Measurements from ENCODE around the gene MFGE8. TPM values are rescaled to one million over a fixed set of nuclear protein-coding genes. Genes with fewer than 3 reads are reported as not detected.

MFGE8 gene
- total RNA-seq, 1 experiment from 2014 or later = 118 TPM

DNA sequence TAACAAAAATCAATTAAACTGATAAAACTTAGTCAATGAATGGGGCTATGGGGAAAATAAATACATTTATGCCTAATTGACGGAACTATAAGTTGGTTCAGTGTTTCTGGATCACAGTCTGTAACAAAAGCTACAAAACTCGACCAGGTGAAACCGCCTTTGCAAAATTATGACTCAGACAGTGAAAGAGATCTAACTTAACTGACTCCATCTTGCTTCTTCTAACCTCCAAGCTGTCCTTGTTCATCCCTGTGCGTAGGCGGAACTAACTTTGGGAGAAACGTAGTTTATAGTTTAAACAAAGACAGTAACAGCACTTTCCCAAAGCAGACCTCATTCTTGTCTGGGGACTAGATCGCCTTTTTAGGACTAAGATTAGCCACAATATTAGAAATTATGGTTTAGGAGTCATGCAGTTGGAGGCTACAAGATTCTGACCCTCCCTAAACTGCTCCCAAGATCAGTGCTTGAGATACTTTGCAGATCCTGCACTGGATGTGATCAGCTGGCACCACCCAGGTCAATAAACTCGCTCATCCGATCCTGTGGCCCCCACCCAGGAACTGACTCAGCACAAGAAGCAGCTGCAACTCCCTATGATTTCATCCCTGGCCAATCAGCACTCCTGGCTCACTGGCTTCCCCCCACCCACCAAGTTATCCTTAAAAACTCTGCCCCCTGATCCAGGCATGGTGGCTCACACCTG, 7.2 kb upstream of the MFGE8 start:
- BruUV-seq (replicated peaks) = TSS peak; percentile 71
- Histone ChIP-seq H3K4me1 (ENCODE audit: insufficient read depth, low read length, poor library complexity, severe bottlenecking) (peaks cover 11% of the 10 kb centered on the region), H3K27me3 (replicated peaks; ENCODE audit: insufficient read depth, low read depth, low read length, poor library complexity) (no peaks in the 10 kb centered on the region), H3K36me3 (ENCODE audit: insufficient read depth, low read length, poor library complexity, severe bottlenecking) (no peaks in the 10 kb centered on the region), H3K27ac (ENCODE audit: low read depth, low read length, poor library complexity, severe bottlenecking) (no peak overlapping the region), H3K9me3 (ENCODE audit: low read depth, low read length, poor library complexity, severe bottlenecking) (no peaks in the 10 kb centered on the region), H3K4me3 (ENCODE audit: low read depth, low read length, poor library complexity, severe bottlenecking) (no peak overlapping the region)
- POLR2A ChIA-PET (ENCODE audit: low non-redundant PET) = no interaction called here
- DNase-seq (ENCODE audit: low spot score) = no peak
- CTCF ChIA-PET = no interaction called here
- intact Hi-C loops (cut with micrococcal nuclease; ENCODE audit: unreplicated experiment) = no loop called here
- TF ChIP-seq EZH2 (IDR thresholded peaks at IDR 0.05; ENCODE audit: borderline replicate concordance, low read depth, low read length, poor library complexity, severe bottlenecking) = no peak
- TF ChIP-seq, protein P1, sequence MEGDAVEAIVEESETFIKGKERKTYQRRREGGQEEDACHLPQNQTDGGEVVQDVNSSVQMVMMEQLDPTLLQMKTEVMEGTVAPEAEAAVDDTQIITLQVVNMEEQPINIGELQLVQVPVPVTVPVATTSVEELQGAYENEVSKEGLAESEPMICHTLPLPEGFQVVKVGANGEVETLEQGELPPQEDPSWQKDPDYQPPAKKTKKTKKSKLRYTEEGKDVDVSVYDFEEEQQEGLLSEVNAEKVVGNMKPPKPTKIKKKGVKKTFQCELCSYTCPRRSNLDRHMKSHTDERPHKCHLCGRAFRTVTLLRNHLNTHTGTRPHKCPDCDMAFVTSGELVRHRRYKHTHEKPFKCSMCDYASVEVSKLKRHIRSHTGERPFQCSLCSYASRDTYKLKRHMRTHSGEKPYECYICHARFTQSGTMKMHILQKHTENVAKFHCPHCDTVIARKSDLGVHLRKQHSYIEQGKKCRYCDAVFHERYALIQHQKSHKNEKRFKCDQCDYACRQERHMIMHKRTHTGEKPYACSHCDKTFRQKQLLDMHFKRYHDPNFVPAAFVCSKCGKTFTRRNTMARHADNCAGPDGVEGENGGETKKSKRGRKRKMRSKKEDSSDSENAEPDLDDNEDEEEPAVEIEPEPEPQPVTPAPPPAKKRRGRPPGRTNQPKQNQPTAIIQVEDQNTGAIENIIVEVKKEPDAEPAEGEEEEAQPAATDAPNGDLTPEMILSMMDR (conservative IDR thresholded peaks at IDR 0.05; ENCODE audit: low read depth, low read length) = no peak

DNA sequence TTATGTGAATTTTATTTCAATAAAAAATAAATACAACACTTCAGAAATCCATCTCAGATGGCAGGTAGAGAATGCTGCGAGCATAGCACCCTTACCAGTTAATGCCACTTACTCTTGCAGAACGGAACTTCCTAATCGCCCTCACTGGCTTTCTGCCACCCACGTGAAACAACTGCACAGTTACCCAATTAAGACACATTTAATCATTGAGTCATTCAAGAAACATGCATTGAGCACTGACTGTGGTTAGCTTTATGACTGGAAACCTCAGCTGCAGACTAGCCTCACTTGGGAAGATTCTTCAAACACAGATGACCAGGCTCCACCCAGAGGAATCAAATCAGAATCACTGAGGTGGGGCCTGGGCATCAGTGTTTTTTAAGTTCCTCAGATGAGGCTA, 5.6 kb upstream of the MFGE8 start:
- Histone ChIP-seq H3K27ac (ENCODE audit: low read depth, low read length, poor library complexity, severe bottlenecking) (no peak overlapping the region), H3K4me3 (ENCODE audit: low read depth, low read length, poor library complexity, severe bottlenecking) (no peak overlapping the region), H3K27me3 (replicated peaks; ENCODE audit: insufficient read depth, low read depth, low read length, poor library complexity) (no peaks in the 10 kb centered on the region), H3K4me1 (ENCODE audit: insufficient read depth, low read length, poor library complexity, severe bottlenecking) (peaks cover 13% of the 10 kb centered on the region), H3K36me3 (ENCODE audit: insufficient read depth, low read length, poor library complexity, severe bottlenecking) (no peaks in the 10 kb centered on the region), H3K9me3 (ENCODE audit: low read depth, low read length, poor library complexity, severe bottlenecking) (no peaks in the 10 kb centered on the region)
- TF ChIP-seq, protein P1 (conservative IDR thresholded peaks at IDR 0.05; ENCODE audit: low read depth, low read length) = no peak
- TF ChIP-seq EZH2 (IDR thresholded peaks at IDR 0.05; ENCODE audit: borderline replicate concordance, low read depth, low read length, poor library complexity, severe bottlenecking) = no peak
- BruUV-seq (replicated peaks) = no TSS peak
- intact Hi-C loops (cut with micrococcal nuclease; ENCODE audit: unreplicated experiment) = no loop called here
- peak; percentile 95 for DNase-seq (ENCODE audit: low spot score)
- CTCF ChIA-PET = no interaction called here
- POLR2A ChIA-PET (ENCODE audit: low non-redundant PET) = no interaction called here

DNA sequence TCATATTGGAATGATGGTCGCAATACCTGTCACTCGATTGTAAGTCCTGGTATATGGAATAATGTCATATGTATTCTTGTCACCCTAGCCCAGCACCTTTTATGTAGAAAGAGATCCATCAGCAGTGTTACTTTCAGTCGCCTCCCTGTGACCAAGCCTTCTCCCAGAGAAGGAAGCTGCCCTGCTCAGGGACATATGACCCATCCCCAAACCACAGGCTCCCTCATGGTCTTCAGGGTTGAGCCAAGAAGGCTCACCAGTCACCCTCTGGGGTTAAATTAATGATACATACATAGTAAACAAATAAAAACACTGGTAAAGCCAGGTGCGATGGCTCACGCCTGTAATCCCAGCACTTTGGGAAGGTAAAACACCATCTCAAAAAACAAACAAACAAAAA, 4.6 kb upstream of the MFGE8 start:
- H3K4me1 ChIP-seq (ENCODE audit: insufficient read depth, low read length, poor library complexity, severe bottlenecking) = peaks cover 15% of the 10 kb centered on the region
- no peaks in the 10 kb centered on the region for H3K27me3 ChIP-seq (replicated peaks; ENCODE audit: insufficient read depth, low read depth, low read length, poor library complexity)
- H3K4me3 ChIP-seq (ENCODE audit: low read depth, low read length, poor library complexity, severe bottlenecking) = no peak overlapping the region
- intact Hi-C loops (cut with micrococcal nuclease; ENCODE audit: unreplicated experiment) = no loop called here
- no peak overlapping the region for H3K27ac ChIP-seq (ENCODE audit: low read depth, low read length, poor library complexity, severe bottlenecking)
- no peaks in the 10 kb centered on the region for H3K9me3 ChIP-seq (ENCODE audit: low read depth, low read length, poor library complexity, severe bottlenecking)
- BruUV-seq (replicated peaks) = no TSS peak
- no peak for TF ChIP-seq EZH2 (IDR thresholded peaks at IDR 0.05; ENCODE audit: borderline replicate concordance, low read depth, low read length, poor library complexity, severe bottlenecking)
- TF ChIP-seq, protein P1 (conservative IDR thresholded peaks at IDR 0.05; ENCODE audit: low read depth, low read length) = no peak
- no peaks in the 10 kb centered on the region for H3K36me3 ChIP-seq (ENCODE audit: insufficient read depth, low read length, poor library complexity, severe bottlenecking)
- DNase-seq (ENCODE audit: low spot score) = no peak
- POLR2A ChIA-PET (ENCODE audit: low non-redundant PET) = no interaction called here
- CTCF ChIA-PET = no interaction called here

Measured in A673 (cell line).